D341Med (cell line): ENCODE results near the gene SYP.

Experiments
- DNase-seq: peaks from one replicate; pipeline ENCODE4 v3.0.0; 2012; ENCODE audit warnings: low spot score

SYP gene

GRCh38 chrX:49220100-49220499 lies 20.1 kb upstream of the SYP start:
- DNase-seq = no peak

GRCh38 chrX:49214996-49215526 lies 15.1 kb upstream of the SYP start:
- no peak for DNase-seq

- no peak for DNase-seq
These were observed 14.4 kb upstream of the SYP start for GRCh38 chrX:49214416-49214815.

GRCh38 chrX:49212861-49213260 lies 12.9 kb upstream of the SYP start:
- no peak for DNase-seq

GRCh38 chrX:49212209-49212608 lies 12.2 kb upstream of the SYP start:
- DNase-seq = no peak

- no peak for DNase-seq
These were observed 11.1 kb upstream of the SYP start for GRCh38 chrX:49211074-49211473.

- DNase-seq = no peak
These were observed 10.4 kb upstream of the SYP start for GRCh38 chrX:49210406-49210805.

- DNase-seq = no peak
These were observed 9.7 kb upstream of the SYP start for GRCh38 chrX:49209434-49210251.

- no peak for DNase-seq
These were observed 8.4 kb upstream of the SYP start for GRCh38 chrX:49208399-49208798.

GRCh38 chrX:49206543-49206942 lies 6.5 kb upstream of the SYP start:
- no peak for DNase-seq

- no peak for DNase-seq
These were observed 5.5 kb upstream of the SYP start for GRCh38 chrX:49205443-49205842.

GRCh38 chrX:49204709-49205108 lies 4.7 kb upstream of the SYP start:
- no peak for DNase-seq

GRCh38 chrX:49204017-49204416 lies 4.0 kb upstream of the SYP start:
- DNase-seq = no peak

GRCh38 chrX:49203536-49203935 lies 3.5 kb upstream of the SYP start:
- no peak for DNase-seq

- DNase-seq = no peak
These were observed 2.0 kb upstream of the SYP start for GRCh38 chrX:49202022-49202421.

GRCh38 chrX:49199315-49199595 lies 738 bp downstream of the SYP start:
- no peak for DNase-seq

GRCh38 chrX:49198540-49199314 lies 1.3 kb downstream of the SYP start:
- DNase-seq = no peak

GRCh38 chrX:49197543-49198087 lies 2.4 kb downstream of the SYP start:
- DNase-seq = no peak

GRCh38 chrX:49193542-49193964 lies 6.4 kb downstream of the SYP start:
- no peak for DNase-seq

GRCh38 chrX:49192722-49193328 lies 7.2 kb downstream of the SYP start:
- DNase-seq = no peak

GRCh38 chrX:49191574-49192011 lies 8.4 kb downstream of the SYP start:
- no peak for DNase-seq

GRCh38 chrX:49190821-49191573 lies 9.0 kb downstream of the SYP start:
- peak; percentile 83 for DNase-seq
